Superior temporal gyrus (tissue), 1 donor: ENCODE measurements around the gene FOXF1.

ENCODE experiments used
- DNase-seq: peaks from one replicate; pipeline ENCODE4 v3.0.0-alpha.2; 2016; ENCODE audit errors: extremely low spot score

Gene FOXF1

DNA sequence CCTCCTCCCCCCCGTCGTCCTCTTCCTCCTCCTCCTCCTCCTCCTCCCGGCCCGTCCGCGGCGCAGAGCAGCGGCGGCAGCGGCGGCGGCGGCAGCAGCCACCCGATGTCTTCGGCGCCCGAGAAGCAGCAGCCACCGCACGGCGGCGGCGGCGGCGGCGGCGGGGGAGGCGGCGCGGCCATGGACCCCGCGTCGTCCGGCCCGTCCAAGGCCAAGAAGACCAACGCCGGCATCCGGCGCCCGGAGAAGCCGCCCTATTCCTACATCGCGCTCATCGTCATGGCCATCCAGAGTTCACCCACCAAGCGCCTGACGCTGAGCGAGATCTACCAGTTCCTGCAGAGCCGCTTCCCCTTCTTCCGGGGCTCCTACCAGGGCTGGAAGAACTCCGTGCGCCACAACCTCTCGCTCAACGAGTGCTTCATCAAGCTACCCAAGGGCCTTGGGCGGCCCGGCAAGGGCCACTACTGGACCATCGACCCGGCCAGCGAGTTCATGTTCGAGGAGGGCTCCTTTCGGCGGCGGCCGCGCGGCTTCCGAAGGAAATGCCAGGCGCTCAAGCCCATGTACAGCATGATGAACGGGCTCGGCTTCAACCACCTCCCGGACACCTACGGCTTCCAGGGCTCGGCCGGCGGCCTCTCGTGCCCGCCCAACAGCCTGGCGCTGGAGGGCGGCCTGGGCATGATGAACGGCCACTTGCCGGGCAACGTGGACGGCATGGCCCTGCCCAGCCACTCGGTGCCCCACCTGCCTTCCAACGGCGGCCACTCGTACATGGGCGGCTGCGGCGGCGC, at the start of gene FOXF1:
Gene FOXF1 (plus strand): TSS at position 63 of the 797 bp plus-strand sequence. CDS start 43 bp downstream, at position 106.
- no peak for DNase-seq

DNA sequence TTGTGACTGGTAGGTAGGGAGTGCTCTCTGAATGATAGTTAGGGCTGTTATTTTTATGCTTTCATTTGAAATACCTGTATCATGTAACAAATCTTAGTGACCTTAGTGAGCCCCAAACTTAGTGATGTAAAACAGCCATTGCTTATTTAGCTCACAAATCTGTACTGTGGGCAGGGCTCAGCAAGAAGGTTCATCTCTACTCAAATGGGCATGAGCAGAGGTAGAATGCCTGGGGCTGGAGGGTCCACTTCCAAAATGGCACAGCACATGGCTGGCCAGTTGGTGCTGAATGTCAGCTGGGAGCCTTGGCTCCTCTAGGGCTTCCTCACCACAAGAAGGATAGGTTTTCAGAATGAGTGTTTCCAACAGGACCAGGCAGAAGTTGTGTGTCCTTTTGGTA, 49.3 kb upstream of the FOXF1 start:
- DNase-seq: no peak

- no peak for DNase-seq
These were observed 47.8 kb upstream of the FOXF1 start for GRCh38 chr16:86462334-86463084.

GRCh38 chr16:86464044-86464443, 46.3 kb upstream of the FOXF1 start:
- DNase-seq: no peak

GRCh38 chr16:86465434-86465833, 44.9 kb upstream of the FOXF1 start:
- DNase-seq: no peak

- DNase-seq: no peak
These were observed 43.5 kb upstream of the FOXF1 start for GRCh38 chr16:86466696-86467406.

DNA sequence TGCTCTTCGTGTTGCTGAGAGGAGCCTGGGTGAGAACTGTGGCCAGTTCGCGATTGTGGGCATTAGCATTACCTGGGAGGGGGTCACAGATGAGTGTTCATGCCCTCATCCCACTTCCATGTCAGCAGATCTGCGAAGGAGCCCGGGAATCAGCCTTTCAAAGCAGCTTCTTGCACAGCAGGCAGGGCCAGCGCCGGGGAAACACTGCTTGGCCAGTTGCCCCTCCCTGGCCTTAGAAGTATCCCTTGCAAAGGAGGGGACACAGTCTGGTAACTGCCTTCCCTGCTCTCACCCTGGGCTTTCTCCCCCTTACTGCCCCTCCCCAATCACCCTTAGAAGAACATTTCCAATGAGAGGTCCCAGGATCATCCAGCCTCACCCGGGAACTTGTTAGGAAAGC, 42.8 kb upstream of the FOXF1 start:
- no peak for DNase-seq

- DNase-seq: no peak
These were observed 39.4 kb upstream of the FOXF1 start for GRCh38 chr16:86470964-86471363.

- no peak for DNase-seq
These were observed 38.4 kb upstream of the FOXF1 start for GRCh38 chr16:86471896-86472295.

GRCh38 chr16:86472366-86472765, 38.0 kb upstream of the FOXF1 start:
- DNase-seq: no peak

DNA sequence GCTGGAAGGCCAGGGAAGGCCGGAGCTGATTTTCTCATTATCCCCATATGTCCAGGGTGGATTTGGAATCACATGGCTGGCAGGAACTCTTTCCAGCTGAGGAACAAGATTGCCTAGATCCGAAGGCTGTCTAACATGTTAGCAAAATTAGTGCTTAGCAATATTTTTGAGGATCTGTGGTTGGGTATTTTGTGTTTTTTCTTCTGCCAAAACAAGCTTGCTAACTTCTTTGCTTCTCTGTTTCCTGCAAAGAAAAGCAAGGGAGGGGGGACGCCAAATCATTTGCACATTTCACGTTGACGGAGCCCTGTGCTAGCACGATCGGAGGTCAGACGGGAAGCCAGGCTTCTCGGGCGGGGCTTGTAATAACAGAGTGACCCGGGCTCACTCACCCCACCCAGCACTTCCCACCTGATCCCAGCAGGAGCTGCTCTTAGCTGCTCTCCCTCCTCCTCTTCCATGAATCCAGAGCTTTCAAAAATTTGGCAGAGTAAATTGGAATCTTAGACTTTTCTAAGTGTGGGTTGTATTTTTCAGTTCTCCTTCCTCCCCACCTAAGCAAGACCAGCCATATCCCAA, 33.3 kb upstream of the FOXF1 start:
- no peak for DNase-seq

- no peak for DNase-seq
These were observed 32.7 kb upstream of the FOXF1 start for GRCh38 chr16:86477642-86478041.

- no peak for DNase-seq
These were observed 31.5 kb upstream of the FOXF1 start for GRCh38 chr16:86478779-86479178.

DNA sequence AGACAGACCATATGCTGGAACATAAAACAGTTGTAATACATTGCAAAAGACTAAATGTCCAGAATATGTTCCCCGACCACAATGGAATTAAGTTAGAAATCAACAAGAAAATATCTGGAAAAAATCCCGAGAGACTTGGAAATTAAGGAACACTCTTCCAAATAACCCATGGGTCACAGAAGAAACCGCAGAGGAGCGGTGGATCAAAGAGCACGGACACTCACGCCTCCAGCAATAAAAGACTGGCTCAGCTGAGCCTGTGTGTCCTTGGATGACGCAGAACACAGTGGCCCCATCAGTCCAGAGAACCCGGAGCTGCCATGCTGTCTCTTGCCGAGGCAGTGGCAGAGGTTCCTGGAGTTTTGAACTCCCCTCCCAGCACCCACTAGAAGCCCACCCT, 30.9 kb upstream of the FOXF1 start:
- DNase-seq: no peak

DNA sequence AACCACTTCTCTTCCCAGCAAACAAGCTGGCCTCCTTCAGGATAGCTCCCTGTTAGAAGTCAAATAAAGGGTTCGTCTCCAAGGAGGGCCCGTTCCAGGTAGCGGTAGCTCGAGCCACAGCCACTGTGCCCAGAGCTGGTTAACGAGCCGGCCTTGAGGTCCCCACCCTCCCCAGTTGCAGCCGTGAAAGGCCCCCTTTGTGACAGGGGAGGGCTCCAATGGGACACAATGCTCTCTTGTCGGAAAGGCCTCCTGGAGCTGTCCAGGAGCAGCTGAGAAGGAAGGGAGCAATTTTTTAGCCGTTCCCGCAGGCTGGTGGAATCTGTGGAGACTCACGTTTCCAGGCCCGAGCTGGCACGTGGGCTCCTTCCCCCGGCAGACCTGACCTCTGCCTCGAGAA, 29.9 kb upstream of the FOXF1 start:
- DNase-seq: peak; percentile 54

DNA sequence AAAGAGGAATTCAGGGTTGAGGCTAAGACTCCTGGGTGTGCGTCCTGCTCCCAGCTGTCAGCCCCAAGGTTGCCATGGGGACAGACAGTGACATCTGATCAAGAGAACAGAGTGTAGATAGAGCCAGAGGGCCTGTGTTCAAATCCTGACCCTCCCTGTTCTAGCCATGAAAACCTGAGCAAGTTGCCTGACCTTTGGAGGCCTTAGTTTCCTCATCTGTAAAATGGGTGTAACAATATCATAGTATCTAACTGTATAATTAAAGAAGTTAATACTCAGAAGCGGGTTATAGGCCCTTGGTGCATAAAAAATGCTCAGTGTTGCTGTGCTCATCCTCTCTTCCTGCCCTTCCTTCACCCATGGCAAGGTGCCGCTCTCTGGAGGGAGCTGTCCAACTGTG, 28.7 kb upstream of the FOXF1 start:
- DNase-seq: no peak

- no peak for DNase-seq
These were observed 26.1 kb upstream of the FOXF1 start for GRCh38 chr16:86484240-86484639.

- DNase-seq: no peak
These were observed 24.6 kb upstream of the FOXF1 start for GRCh38 chr16:86485746-86486145.

DNA sequence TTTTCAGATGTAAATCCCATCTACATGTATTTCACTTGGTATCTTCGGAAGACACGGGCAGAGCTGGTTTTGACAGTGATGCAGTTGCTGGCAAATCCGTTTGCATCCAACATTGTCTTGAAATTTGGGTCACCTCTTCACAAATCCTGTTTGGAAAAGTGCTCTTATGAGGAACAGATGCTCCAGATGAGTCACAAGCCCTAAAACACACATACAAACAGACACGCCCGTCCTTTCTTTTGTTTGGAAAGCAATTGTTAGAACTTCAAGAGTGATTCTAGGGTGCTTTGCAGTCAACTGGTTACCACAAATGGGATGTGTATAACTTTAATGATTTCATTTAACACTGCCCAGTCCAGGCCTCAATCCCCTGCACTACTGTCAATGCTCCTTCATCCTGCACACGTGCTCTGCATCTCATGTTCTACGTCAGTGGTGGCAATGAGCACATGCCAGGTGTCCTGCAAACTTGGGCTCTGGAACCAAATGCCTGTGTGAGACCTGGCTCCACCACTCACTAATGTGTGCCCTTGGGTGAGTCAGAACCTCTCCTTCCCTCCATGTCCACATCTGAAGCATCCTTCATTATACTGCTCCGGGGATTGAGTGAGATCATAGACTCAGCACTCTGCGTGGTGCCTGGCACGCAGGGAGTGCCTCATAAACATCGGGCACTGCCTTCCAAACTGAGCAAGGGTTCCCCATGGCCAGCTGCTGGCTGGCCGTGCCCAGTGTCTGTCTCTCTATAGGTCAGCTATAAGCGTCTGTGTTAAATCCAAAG, 19.3 kb upstream of the FOXF1 start:
- no peak for DNase-seq

DNA sequence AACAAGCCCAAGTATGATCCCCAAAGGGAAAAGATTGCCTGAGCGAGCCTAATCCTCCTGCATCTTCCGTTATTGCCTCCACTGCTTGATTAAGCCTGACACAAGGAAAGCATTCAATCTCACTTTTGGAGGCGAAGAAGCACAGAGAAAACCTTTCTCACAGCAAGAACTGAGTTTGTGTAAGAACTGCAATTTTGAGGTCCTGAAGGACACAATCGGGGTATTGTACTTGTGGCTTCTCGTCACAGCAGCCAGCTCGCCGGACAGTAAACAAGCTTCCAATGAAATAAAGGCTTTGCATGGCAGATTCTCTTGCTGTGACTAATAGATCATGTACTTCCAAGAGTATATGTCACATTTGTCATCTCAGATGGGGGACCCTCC, 18.7 kb upstream of the FOXF1 start:
- peak; percentile 76 for DNase-seq

DNA sequence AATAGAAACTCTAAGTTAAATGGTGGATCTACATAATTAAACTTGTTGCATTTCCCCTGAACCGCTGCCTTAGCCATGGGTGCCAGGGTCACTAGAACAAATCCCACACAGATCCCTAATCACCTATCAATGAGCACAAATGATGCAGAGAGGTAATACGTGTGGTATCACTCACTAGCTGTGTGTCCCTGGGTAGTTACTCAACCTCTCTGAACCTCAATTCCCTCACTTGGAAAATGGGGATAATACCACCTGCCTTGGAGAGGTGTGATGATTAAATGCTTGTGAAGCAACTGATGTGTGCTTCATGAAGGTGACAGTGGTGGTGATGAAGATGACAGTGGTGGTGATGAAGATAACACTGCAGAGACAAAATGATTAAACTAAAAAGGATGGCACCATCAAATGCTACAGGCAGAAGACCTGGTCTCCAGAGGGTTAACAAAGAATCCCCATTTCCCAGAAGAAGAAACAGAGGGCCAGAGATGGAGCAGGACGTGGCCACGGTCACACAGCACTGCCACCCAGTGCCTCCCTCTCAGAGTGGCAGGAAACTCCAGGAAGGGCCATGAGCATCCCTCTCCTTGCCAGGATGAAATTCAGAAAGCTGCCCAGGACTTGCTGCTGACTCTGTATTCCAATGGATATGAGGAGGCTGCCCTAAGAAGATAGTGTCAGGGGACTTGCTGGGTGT, 17.9 kb upstream of the FOXF1 start:
- no peak for DNase-seq
